Nephron (organoid): Measurements from ENCODE around the gene OSBPL1A.
A peak's percentile ranks its signal among the peaks of the same experiment; 100 is the strongest.
"Not testable (repeated sequence)": the region's sequence is repeated elsewhere in the genome, so short reads cannot be mapped to it uniquely, and the experiment has no call there.

Experiments used
- H3K27ac Mint-ChIP-seq, 3 experiments: 2 replicates each; pipeline ENCODE4 v1.8.0; 2020; ENCODE audit warnings: mixed read lengths in 3 of 3, mild to moderate bottlenecking in 2 of 3, moderate library complexity in 1 of 3
- H3K27me3 Mint-ChIP-seq: 2 replicates; pipeline ENCODE4 v1.8.0; 2021; ENCODE audit warnings: low read depth, mild to moderate bottlenecking, moderate library complexity, mixed read lengths
- H3K36me3 Mint-ChIP-seq: 2 replicates; pipeline ENCODE4 v1.8.0; 2020; ENCODE audit warnings: low read depth, mixed read lengths
- H3K4me1 Mint-ChIP-seq: 2 replicates; pipeline ENCODE4 v1.8.0; 2020; ENCODE audit warnings: mixed read lengths
- H3K4me3 Mint-ChIP-seq, 3 experiments: 2 replicates each; pipeline ENCODE4 v1.8.0; 2020; ENCODE audit warnings: mild to moderate bottlenecking in 3 of 3, mixed read lengths in 3 of 3, moderate library complexity in 2 of 3
- H3K9me3 Mint-ChIP-seq: 2 replicates; pipeline ENCODE4 v1.8.0; 2020; ENCODE audit warnings: mixed read lengths
- CTCF ChIP-seq, 3 experiments: fragments of 200-600 bp; sonication (generic); IDR thresholded peaks; one replicate each; pipeline ENCODE4 v1.5.0; 2021; ENCODE audit warnings: antibody characterized with exemption in 3 of 3; ENCODE audit not compliant: unreplicated experiment in 3 of 3

The OSBPL1A gene

GRCh38 chr18:24380163-24380747, 17.4 kb downstream of the OSBPL1A start:
- H3K27ac Mint-ChIP-seq, result no peak overlapping the region
- TF ChIP-seq CTCF (IDR thresholded peaks at IDR 0.05; ENCODE audit: unreplicated experiment in 3 of 3), result no peak
- peaks cover 19% of the 10 kb centered on the region for H3K36me3 Mint-ChIP-seq
- H3K9me3 Mint-ChIP-seq, result no peaks in the 10 kb centered on the region
- no peaks in the 10 kb centered on the region for H3K27me3 Mint-ChIP-seq
- no peak overlapping the region for H3K4me3 Mint-ChIP-seq
- peaks cover under 1% of the 10 kb centered on the region for H3K4me1 Mint-ChIP-seq

- H3K4me3 Mint-ChIP-seq, result no peak overlapping the region
- H3K9me3 Mint-ChIP-seq, result no peaks in the 10 kb centered on the region
- H3K27me3 Mint-ChIP-seq, result no peaks in the 10 kb centered on the region
- H3K36me3 Mint-ChIP-seq, result peaks cover 28% of the 10 kb centered on the region
- no peaks in the 10 kb centered on the region for H3K4me1 Mint-ChIP-seq
- no peak for TF ChIP-seq CTCF (IDR thresholded peaks at IDR 0.05; ENCODE audit: unreplicated experiment in 3 of 3)
- H3K27ac Mint-ChIP-seq, result no peak overlapping the region
Measured at GRCh38 chr18:24378598-24378997, 19.0 kb downstream of the OSBPL1A start.

DNA sequence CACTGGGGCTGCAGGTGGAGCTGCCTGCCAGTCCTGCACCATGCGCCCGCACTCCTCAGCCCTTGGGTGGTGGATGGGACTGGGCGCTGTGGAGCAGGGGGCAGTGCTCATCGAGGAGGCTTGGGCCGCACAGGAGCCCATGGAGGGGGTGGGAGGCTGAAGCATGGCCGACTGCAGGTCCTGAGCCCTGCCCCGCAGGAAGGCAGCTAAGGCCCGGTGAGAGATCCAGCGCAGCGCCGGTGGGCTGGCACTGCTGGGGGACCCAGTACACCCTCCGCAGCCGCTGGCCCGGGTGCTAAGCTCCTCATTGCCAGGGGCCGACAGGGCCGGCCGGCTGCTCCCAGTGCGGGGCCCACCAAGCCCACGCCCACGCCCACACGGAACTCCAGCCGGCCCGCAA, 21.1 kb downstream of the OSBPL1A start:
- not testable (repeated sequence) for H3K9me3 Mint-ChIP-seq, H3K4me1 Mint-ChIP-seq, H3K27ac Mint-ChIP-seq, H3K27me3 Mint-ChIP-seq, H3K4me3 Mint-ChIP-seq
- peaks cover 42% of the 10 kb centered on the region for H3K36me3 Mint-ChIP-seq

DNA sequence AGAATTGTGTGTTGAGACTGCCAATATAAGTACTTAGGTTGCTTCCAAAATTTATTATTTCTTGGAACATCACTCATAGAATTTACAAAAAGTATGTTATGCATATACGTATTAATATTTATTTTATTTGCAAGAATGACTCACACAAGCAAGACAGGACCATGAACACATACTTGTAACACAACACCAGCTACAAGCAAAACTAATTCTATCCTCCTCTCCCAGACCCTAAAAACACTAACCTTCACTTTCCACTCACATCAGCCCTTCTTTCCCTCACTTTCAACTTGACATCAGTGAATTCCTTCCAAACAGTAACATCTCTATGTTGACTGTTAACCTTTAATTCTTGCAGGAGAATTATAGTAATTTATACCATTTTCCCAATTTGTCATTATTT, 24.3 kb downstream of the OSBPL1A start:
- no peak overlapping the region for H3K27ac Mint-ChIP-seq
- no peaks in the 10 kb centered on the region for H3K9me3 Mint-ChIP-seq
- no peak overlapping the region for H3K4me3 Mint-ChIP-seq
- H3K36me3 Mint-ChIP-seq, result peaks cover 48% of the 10 kb centered on the region
- no peaks in the 10 kb centered on the region for H3K4me1 Mint-ChIP-seq
- TF ChIP-seq CTCF (IDR thresholded peaks at IDR 0.05; ENCODE audit: unreplicated experiment in 3 of 3), result no peak
- H3K27me3 Mint-ChIP-seq, result no peaks in the 10 kb centered on the region

DNA sequence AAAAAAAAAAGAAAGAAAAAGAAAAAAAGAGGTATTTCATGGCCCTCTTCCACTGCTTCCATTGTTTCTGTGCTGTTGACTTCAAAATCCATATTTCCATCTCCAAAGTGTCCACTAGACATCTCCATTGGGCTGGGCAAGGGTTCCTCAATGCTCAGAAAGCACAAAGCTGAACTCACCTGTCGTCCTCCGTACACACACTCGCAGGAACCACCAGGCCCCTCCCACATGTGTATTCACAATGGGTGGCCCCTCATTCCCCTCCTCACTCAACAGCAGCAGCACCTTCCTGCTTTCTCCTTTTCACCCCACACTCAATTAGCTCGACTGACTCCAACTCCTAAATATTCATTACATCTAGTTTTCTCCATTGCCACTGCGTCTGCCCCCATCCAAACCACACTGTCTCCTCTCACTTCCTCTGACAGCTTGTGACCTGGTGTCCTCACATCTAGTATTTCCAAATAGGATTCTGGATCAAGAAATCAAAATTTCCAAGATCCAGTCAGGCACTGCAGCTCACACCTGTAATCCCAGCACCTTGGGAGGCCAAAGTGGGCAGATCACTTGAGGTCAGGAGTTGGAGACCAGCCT, 25.2 kb downstream of the OSBPL1A start:
- TF ChIP-seq CTCF (IDR thresholded peaks at IDR 0.05; ENCODE audit: unreplicated experiment in 3 of 3), result no peak
- no peaks in the 10 kb centered on the region for H3K9me3 Mint-ChIP-seq
- H3K4me3 Mint-ChIP-seq, result no peak overlapping the region
- peaks cover 48% of the 10 kb centered on the region for H3K36me3 Mint-ChIP-seq
- no peaks in the 10 kb centered on the region for H3K27me3 Mint-ChIP-seq
- H3K4me1 Mint-ChIP-seq, result no peaks in the 10 kb centered on the region
- peak overlapping the region in 1 of 3 experiments; percentile 14 for H3K27ac Mint-ChIP-seq

DNA sequence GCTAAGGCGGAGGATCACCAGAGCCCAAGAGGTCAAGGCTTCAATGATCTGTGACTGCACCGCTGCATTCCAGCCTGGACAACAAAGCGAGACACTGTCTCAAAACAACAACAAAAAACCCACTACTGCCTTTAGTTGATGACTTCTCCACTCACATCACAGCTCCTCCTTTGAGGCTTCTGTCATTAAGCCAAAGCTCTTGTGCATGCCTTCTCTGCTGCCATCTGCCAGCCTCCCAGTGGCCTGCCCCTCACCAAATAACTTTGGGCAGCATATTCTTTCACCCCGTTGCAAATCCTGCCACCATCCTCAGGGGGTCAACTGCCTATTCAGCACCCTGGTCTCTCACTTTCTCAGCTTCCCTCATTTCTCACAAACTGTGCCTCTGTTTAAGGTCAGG, 27.5 kb downstream of the OSBPL1A start:
- no peaks in the 10 kb centered on the region for H3K9me3 Mint-ChIP-seq
- H3K4me1 Mint-ChIP-seq, result no peaks in the 10 kb centered on the region
- TF ChIP-seq CTCF (IDR thresholded peaks at IDR 0.05; ENCODE audit: unreplicated experiment in 3 of 3), result no peak
- no peaks in the 10 kb centered on the region for H3K27me3 Mint-ChIP-seq
- H3K36me3 Mint-ChIP-seq, result peaks cover 48% of the 10 kb centered on the region
- H3K27ac Mint-ChIP-seq, result no peak overlapping the region
- H3K4me3 Mint-ChIP-seq, result no peak overlapping the region
